Stomach (tissue), 9 donors: ENCODE data around the gene ITPR2. TPM values are rescaled to one million over a fixed set of nuclear protein-coding genes. Genes with fewer than 3 reads are reported as not detected.
A peak's percentile ranks its signal among the peaks of the same experiment; 100 is the strongest.

ENCODE experiments used
- DNase-seq, 2 donors: peaks; one replicate each; pipeline versions ENCODE4 v3.0.0 to v3.0.0-alpha.2; 2013 to 2019
- H3K27ac ChIP-seq, 5 donors: fragments of 200-600 bp in 4 of 5; sonication (generic) in 4 of 5; one replicate each; pipeline ENCODE4 v1.5.1; 2013 to 2019; ENCODE audit warnings: mild to moderate bottlenecking in 1 of 5, moderate library complexity in 1 of 5
- H3K27me3 ChIP-seq, 3 donors: fragments of 200-600 bp; sonication (generic); one replicate each; pipeline ENCODE4 v1.5.1; 2017 to 2019; ENCODE audit warnings: mixed run types in 1 of 3
- H3K36me3 ChIP-seq, 4 donors: fragments of 200-600 bp; sonication (generic); 1 replicate in 3 of 4; 2 replicates in 1 of 4; pipeline ENCODE4 v1.5.1; 2016 to 2019
- H3K4me1 ChIP-seq, 4 donors: fragments of 200-600 bp; sonication (generic); one replicate each; pipeline ENCODE4 v1.5.1; 2016 to 2019
- H3K4me3 ChIP-seq, 4 donors: fragments of 200-600 bp; sonication (generic) in 3 of 4; one replicate each; pipeline ENCODE4 v1.5.1; 2016 to 2019; ENCODE audit warnings: mild to moderate bottlenecking in 1 of 4
- H3K9me3 ChIP-seq, 4 donors: fragments of 200-600 bp; sonication (generic); one replicate each; pipeline ENCODE4 v1.5.1; 2016 to 2019
- EP300 ChIP-seq: sonication (generic); formaldehyde crosslinking; IDR thresholded peaks from one replicate; pipeline ENCODE4 v1.6.1; 2017; ENCODE audit warnings: antibody characterized with exemption
- POLR2A ChIP-seq, 4 donors: fragments of 450-650 bp; IDR thresholded peaks; one replicate each; pipeline ENCODE4 v1.6.1; 2016; ENCODE audit warnings: antibody characterized with exemption in 4 of 4, control low read depth in 2 of 4, mild to moderate bottlenecking in 1 of 4, moderate library complexity in 1 of 4
- POLR2AphosphoS5 ChIP-seq, 3 donors: sonication (generic); formaldehyde crosslinking; IDR thresholded peaks; one replicate each; pipeline ENCODE4 v1.6.1; 2016; ENCODE audit warnings: antibody characterized with exemption in 3 of 3
- WGBS, 5 donors: extraction: QIAGEN DNeasy Blood & Tissue Kit in 3 of 5; methylation state at CpG; one replicate each; pipeline versions ENCODE4 v1.1.5 to v1.1.7; 2013 to 2018; 5-methylcytosine and 5-hydroxymethylcytosine counted together
- intact Hi-C: fragments of 100-400 bp; cut with DNase I; formaldehyde crosslinking; loops from one replicate; pipeline ENCODE4 v1.15.1; 2023; ENCODE audit warnings: low total_unique reads
- polyA plus RNA-seq, 3 donors: library from polyadenylated mRNA; stranded (reverse); fragments of 200-250 nt; gene quantifications; one replicate each; pipeline ENCODE4 v1.2.3, GENCODE V29; 2013
- total RNA-seq, 5 donors: library from RNA; depleted of rRNA; stranded (reverse); fragments of >200 nt; gene quantifications; one replicate each; pipeline versions ENCODE4 v1.1.0 to v1.2.3, GENCODE V29; 2014 to 2016
- TF ChIP-seq, protein P1 (sequence below), 7 experiments: fragments of 450-650 bp in 4 of 7; fragments of 200-600 bp in 3 of 7; sonication (generic) in 3 of 7; IDR thresholded peaks; one replicate each; pipeline ENCODE4 v1.5.1; 2016 to 2019; ENCODE audit warnings: antibody characterized with exemption in 7 of 7, control low read depth in 2 of 7, mild to moderate bottlenecking in 1 of 7
- donor health status: healthy with polysubstance abuse.
- donor health status: Bipolar disorder and iron deficiency.
- donor health status: healthy.

Gene ITPR2
- total and polyA plus RNA-seq, 8 donors: 1.4 to 172 (median 23.4) TPM

DNA sequence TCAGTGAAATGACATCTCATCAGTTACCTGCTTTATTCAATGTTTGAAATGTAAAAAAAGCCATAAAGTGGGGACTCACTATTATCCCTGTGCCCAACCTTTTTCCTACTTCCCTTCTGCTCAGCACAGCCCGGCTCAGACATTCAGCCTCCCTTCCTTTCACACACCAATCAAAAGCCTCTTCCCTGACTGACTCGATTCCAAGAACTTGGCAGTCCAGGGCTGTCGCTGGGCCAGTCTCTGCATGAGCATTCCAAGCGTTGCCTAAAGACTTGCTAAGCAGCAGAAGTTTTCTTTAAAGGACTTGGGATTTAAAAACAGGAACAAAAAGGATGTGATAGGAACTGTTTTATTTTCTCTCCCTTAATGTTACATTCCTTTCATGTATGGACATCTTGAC, 22.7 kb downstream of the ITPR2 start:
- DNase-seq: peak; percentile 61 to 71
- Histone ChIP-seq H3K36me3 (no peaks in the 10 kb centered on the region), H3K27ac (peak overlapping the region in 4 of 5 donors; percentile 9 to 62 (median 36)), H3K27me3 (no peaks in the 10 kb centered on the region), H3K4me1 (peaks cover 0 to 23% (median 9%) of the 10 kb centered on the region in 4 donors), H3K4me3 (no peak overlapping the region), H3K9me3 (no peaks in the 10 kb centered on the region)
- intact Hi-C loops: no loop called here
- TF ChIP-seq, protein P1, sequence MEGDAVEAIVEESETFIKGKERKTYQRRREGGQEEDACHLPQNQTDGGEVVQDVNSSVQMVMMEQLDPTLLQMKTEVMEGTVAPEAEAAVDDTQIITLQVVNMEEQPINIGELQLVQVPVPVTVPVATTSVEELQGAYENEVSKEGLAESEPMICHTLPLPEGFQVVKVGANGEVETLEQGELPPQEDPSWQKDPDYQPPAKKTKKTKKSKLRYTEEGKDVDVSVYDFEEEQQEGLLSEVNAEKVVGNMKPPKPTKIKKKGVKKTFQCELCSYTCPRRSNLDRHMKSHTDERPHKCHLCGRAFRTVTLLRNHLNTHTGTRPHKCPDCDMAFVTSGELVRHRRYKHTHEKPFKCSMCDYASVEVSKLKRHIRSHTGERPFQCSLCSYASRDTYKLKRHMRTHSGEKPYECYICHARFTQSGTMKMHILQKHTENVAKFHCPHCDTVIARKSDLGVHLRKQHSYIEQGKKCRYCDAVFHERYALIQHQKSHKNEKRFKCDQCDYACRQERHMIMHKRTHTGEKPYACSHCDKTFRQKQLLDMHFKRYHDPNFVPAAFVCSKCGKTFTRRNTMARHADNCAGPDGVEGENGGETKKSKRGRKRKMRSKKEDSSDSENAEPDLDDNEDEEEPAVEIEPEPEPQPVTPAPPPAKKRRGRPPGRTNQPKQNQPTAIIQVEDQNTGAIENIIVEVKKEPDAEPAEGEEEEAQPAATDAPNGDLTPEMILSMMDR (IDR thresholded peaks at IDR 0.05): no peak
- TF ChIP-seq POLR2AphosphoS5 (IDR thresholded peaks at IDR 0.05): peak in 1 of 3 donors; percentile 24
- 14 to 29% (median 18%) methylated on average over 4 of the region's 4 CpGs for WGBS, 5 donors

DNA sequence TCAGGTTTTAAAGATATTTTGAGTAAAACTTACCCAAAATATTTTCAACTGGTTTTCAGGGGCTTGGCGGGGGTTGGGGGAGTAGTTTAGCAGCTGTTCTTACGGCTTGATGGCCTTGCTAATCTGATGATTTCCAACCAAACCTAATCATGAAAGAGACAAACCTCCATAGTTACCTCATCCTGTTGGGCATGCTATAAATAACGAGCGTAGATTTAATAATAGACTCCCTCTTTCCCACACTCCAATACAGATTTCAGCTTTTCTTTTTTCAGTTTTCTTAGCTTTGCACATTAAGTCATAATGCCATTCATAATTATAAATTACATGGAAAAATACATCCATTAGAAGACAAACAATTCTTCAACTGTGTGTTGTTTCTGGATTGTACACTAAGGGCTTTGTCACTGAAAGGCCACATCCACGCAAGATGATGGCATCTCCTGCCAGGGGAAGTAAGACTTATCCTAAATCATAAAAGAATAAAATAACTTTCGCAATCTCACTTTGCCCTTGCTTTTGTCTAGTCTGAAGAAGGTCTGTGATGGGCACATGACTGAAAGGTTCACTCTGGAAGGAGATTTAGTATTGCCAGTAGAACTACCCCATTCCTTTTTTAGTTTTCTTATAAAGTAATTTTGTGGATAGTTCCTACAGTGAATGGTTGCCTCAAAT, 23.2 kb downstream of the ITPR2 start:
- H3K4me1 ChIP-seq: peaks cover 0 to 23% (median 9%) of the 10 kb centered on the region in 4 donors
- no peaks in the 10 kb centered on the region for H3K9me3 ChIP-seq
- DNase-seq: no peak
- intact Hi-C loops: no loop called here
- no peaks in the 10 kb centered on the region for H3K27me3 ChIP-seq
- peak overlapping the region in 3 of 5 donors; percentile 36 to 62 (median 36) for H3K27ac ChIP-seq
- no peak overlapping the region for H3K4me3 ChIP-seq
- H3K36me3 ChIP-seq: no peaks in the 10 kb centered on the region
- TF ChIP-seq POLR2A (IDR thresholded peaks at IDR 0.05) (no peak), EP300 (no peak), POLR2AphosphoS5 (IDR thresholded peaks at IDR 0.05) (no peak)
- TF ChIP-seq, protein P1 (IDR thresholded peaks at IDR 0.05): no peak
- WGBS, 5 donors: 85 to 91% (median 87%) methylated on average over 6 of the region's 6 CpGs

DNA sequence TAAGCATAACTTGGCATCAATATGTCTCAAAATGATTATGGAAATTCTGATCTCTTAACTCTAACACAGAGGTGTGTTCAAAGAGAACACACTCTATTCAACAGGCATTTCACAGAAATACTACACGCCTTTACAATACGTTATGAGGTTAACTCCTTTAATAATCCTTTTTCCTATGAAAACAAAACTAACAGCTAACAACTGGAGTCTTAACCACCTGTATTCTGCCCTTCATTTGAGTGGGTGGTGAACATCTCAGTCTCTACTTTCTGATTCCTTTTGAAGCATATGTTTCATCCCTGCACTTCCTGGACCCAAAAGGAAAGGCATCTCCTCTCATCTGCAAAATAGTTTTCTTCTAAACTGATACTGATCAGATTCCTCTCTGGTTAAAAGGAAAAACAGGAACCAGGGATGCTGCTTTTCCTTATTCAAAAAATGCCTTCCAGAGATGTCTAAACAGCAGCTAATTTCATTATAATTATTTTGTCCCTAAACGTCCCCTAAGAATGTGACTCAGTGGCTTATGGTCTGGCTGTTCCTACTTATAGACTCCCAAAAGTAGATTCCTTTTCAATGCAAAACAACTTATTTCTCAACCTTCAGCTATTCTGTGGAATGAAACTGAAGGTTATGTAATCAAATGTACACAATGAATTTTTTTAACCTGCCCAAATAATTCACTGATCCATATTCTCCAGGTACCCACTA, 24.1 kb downstream of the ITPR2 start:
- Histone ChIP-seq H3K4me3 (no peak overlapping the region), H3K27ac (no peak overlapping the region), H3K27me3 (no peaks in the 10 kb centered on the region), H3K4me1 (peaks cover 0 to 26% (median 12%) of the 10 kb centered on the region in 4 donors), H3K9me3 (no peaks in the 10 kb centered on the region), H3K36me3 (no peaks in the 10 kb centered on the region)
- DNase-seq: no peak
- intact Hi-C loops: no loop called here
- WGBS, 5 donors: 71 to 88% (median 85%) methylated on average over 3 of the region's 3 CpGs
- TF ChIP-seq POLR2AphosphoS5 (IDR thresholded peaks at IDR 0.05): no peak
- TF ChIP-seq POLR2A (IDR thresholded peaks at IDR 0.05): no peak
- TF ChIP-seq, protein P1 (IDR thresholded peaks at IDR 0.05): no peak
- no peak for TF ChIP-seq EP300

DNA sequence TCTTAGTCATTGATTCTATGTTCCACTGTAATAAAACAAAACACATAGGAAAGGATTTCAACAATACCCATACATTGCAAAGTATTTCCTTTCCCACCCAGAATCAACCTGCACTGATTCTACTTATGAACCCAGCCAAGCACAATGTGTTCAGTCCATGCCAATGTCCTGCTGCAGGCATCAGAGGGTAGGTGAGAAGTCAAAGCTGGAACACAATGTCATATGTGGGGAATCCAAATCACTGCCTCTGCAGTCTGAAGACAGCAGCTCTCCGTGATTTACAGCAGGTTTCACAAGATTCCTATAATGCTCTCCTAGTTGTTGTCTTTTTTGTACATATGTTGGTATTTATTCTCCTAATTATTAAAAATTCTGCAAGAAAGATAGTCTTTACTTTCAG, 25.7 kb downstream of the ITPR2 start:
- DNase-seq: no peak

More for the DNA sequence above, 25.7 kb downstream of the ITPR2 start:
- 92 to 100% (median 98%) methylated on average over 1 of the region's 1 CpG for WGBS, 5 donors
- Histone ChIP-seq H3K4me1 (peaks cover 0 to 31% (median 15%) of the 10 kb centered on the region in 4 donors), H3K4me3 (no peak overlapping the region), H3K27me3 (no peaks in the 10 kb centered on the region), H3K27ac (no peak overlapping the region), H3K9me3 (no peaks in the 10 kb centered on the region), H3K36me3 (no peaks in the 10 kb centered on the region)
- TF ChIP-seq POLR2AphosphoS5 (IDR thresholded peaks at IDR 0.05): no peak
- TF ChIP-seq POLR2A (IDR thresholded peaks at IDR 0.05): no peak
- TF ChIP-seq EP300: no peak
- TF ChIP-seq, protein P1 (IDR thresholded peaks at IDR 0.05): no peak
- intact Hi-C loops: no loop called here
